NB4 (cell line): ENCODE data around the gene DDX27.

Experiments
- CTCF ChIP-seq: IDR thresholded peaks from one replicate; pipeline ENCODE4 v1.5.1; 2012; ENCODE audit warnings: low read depth, low read length
- POLR2A ChIP-seq: IDR thresholded peaks from 2 replicates; pipeline ENCODE4 v1.6.1; 2011; ENCODE audit warnings: mild to moderate bottlenecking; ENCODE audit not compliant: insufficient read length; ENCODE audit errors: extremely low read depth

GRCh38 chr20:49283703-49284625 is 64.7 kb downstream of the DDX27 start:
- TF ChIP-seq CTCF (no peak), POLR2A (no peak)
